HCT116 (cell line): ENCODE data around the gene SORCS2. TPM values are rescaled to one million over a fixed set of nuclear protein-coding genes. Genes with fewer than 3 reads are reported as not detected.

Source experiments
- ATAC-seq: fragments of 200-7000 bp; cut with Tn5 transposase; 2 replicates; pipeline ENCODE4 v1.9.1; 2020; ENCODE audit warnings: mild to moderate bottlenecking, moderate library complexity
- BruUV-seq: library from RNA; stranded (reverse); fragments of 400-500 nt; replicated peaks from 2 replicates; lab custom pipeline; 2021; lab: Mats Ljungman, UMichigan
- CTCF ChIA-PET: fragments of 300-600 bp; sonication (Branson Sonifier 250); formaldehyde crosslinking; loops from one replicate; lab custom pipeline; 2021; ENCODE audit warnings: antibody characterized with exemption; lab: Charles Lee
- POLR2A ChIA-PET: fragments of 300-600, 350-600 bp; sonication (Branson Sonifier 250); formaldehyde crosslinking; loops from one replicate; lab custom pipeline; 2021; ENCODE audit warnings: antibody characterized with exemption; lab: Charles Lee
- RAD21 ChIA-PET, 2 experiments: fragments of 300-600 bp; sonication (Branson Sonifier 250); formaldehyde crosslinking; loops; one replicate each; lab custom pipeline; 2023; ENCODE audit warnings: low total read pairs in 2 of 2; ENCODE audit not compliant: uncharacterized antibody in 2 of 2, unreplicated experiment in 2 of 2, low non-redundant PET in 1 of 2; lab: Charles Lee
- DNase-seq: peaks from one replicate; pipeline ENCODE4 v3.0.0-alpha.2; 2010; ENCODE audit warnings: low read depth, low spot score
- H2AFZ ChIP-seq: fragments of 200-600 bp; shearing (Covaris generic), sonication (generic); 2 replicates; pipeline ENCODE4 v1.6.1; 2017; ENCODE audit warnings: low read depth, mixed run types, mixed read lengths, antibody characterized with exemption, low read length; ENCODE audit not compliant: poor library complexity, severe bottlenecking
- H3K27ac ChIP-seq: 2 replicates; pipeline ENCODE4 v1.5.1; 2012; ENCODE audit warnings: low read depth, low read length
- H3K27me3 ChIP-seq: fragments of 200-600 bp; sonication (generic); 2 replicates; pipeline ENCODE4 v1.6.1; 2016; ENCODE audit warnings: mixed run types, low read length, mixed read lengths; ENCODE audit not compliant: insufficient read depth
- H3K36me3 ChIP-seq, 2 experiments: fragments of 200-500 bp in 1 of 2; fragments of 200-600 bp in 1 of 2; sonication (Bioruptor generic) in 1 of 2; sonication (generic) in 1 of 2; 2 replicates each; pipeline versions ENCODE4 v1.5.1 to v1.6.1; 2014 to 2016; ENCODE audit warnings: low read length in 2 of 2, inconsistent platforms in 1 of 2, mixed read lengths in 1 of 2, mixed run types in 1 of 2; ENCODE audit not compliant: insufficient read depth in 2 of 2, control insufficient read depth in 1 of 2
- H3K4me1 ChIP-seq, 2 experiments: fragments of 200-600 bp in 1 of 2; sonication (generic) in 1 of 2; 2 replicates each; pipeline versions ENCODE4 v1.5.1 to v1.6.1; 2012 to 2017; ENCODE audit warnings: low read length in 2 of 2, inconsistent platforms in 1 of 2, mild to moderate bottlenecking in 1 of 2, mixed read lengths in 1 of 2, mixed run types in 1 of 2, moderate library complexity in 1 of 2; ENCODE audit not compliant: insufficient read depth in 2 of 2, control insufficient read depth in 1 of 2
- H3K4me2 ChIP-seq: fragments of 200-600 bp; sonication (generic); 2 replicates; pipeline ENCODE4 v1.6.1; 2017; ENCODE audit warnings: mixed run types, low read length, mixed read lengths
- H3K4me3 ChIP-seq, 2 experiments: fragments of 200-600 bp in 1 of 2; sonication (generic) in 1 of 2; replicated peaks in 1 of 2; 2 replicates each; pipeline ENCODE4 v1.5.1; 2011 to 2016; ENCODE audit warnings: low read length in 2 of 2, control low read depth in 1 of 2, low read depth in 1 of 2, mild to moderate bottlenecking in 1 of 2, mixed read lengths in 1 of 2, mixed run types in 1 of 2
- H3K79me2 ChIP-seq: fragments of 200-600 bp; sonication (generic); 2 replicates; pipeline ENCODE4 v1.6.1; 2017; ENCODE audit warnings: mild to moderate bottlenecking, mixed run types, low read length, moderate library complexity, mixed read lengths; ENCODE audit not compliant: insufficient read depth
- H3K9ac ChIP-seq: fragments of 200-600 bp; sonication (generic); 2 replicates; pipeline ENCODE4 v1.6.1; 2016; ENCODE audit warnings: low read length, mixed read lengths
- H3K9me2 ChIP-seq: fragments of 200-600 bp; sonication (generic), shearing (Covaris generic); 2 replicates; pipeline ENCODE4 v1.6.1; 2017; ENCODE audit warnings: mixed run types, mild to moderate bottlenecking, moderate library complexity; ENCODE audit not compliant: insufficient read depth
- H3K9me3 ChIP-seq, 2 experiments: fragments of 200-500 bp in 1 of 2; fragments of 200-600 bp in 1 of 2; sonication (Bioruptor generic) in 1 of 2; sonication (generic) in 1 of 2; 2 replicates each; pipeline ENCODE4 v1.6.1; 2014 to 2017; ENCODE audit warnings: low read length in 2 of 2, mixed read lengths in 2 of 2, inconsistent platforms in 1 of 2, low read depth in 1 of 2, mild to moderate bottlenecking in 1 of 2, mixed run types in 1 of 2, moderate library complexity in 1 of 2; ENCODE audit not compliant: control insufficient read depth in 1 of 2, insufficient read depth in 1 of 2
- H4K20me1 ChIP-seq: fragments of 200-600 bp; sonication (generic), shearing (Covaris generic); 2 replicates; pipeline ENCODE4 v1.6.1; 2017; ENCODE audit warnings: mixed run types, mild to moderate bottlenecking, moderate library complexity; ENCODE audit not compliant: insufficient read depth
- CBX3 ChIP-seq: IDR thresholded peaks from 2 replicates; pipeline ENCODE4 v1.6.1; 2012; ENCODE audit warnings: low read depth
- CEBPB ChIP-seq: IDR thresholded peaks from 2 replicates; pipeline ENCODE4 v1.6.1; 2012; ENCODE audit warnings: low read depth
- CTCF ChIP-seq, 3 experiments: fragments of 200-600 bp in 1 of 3; sonication (generic) in 1 of 3; IDR thresholded peaks in 2 of 3; conservative IDR thresholded peaks in 1 of 3; 2 replicates each; pipeline ENCODE4 v1.5.1; 2012 to 2017; ENCODE audit warnings: low read depth in 2 of 3, low read length in 2 of 3, antibody characterized with exemption in 1 of 3, borderline replicate concordance in 1 of 3, control low read depth in 1 of 3, mild to moderate bottlenecking in 1 of 3, mixed read lengths in 1 of 3, mixed run types in 1 of 3, moderate library complexity in 1 of 3; ENCODE audit not compliant: insufficient read depth in 1 of 3
- ELF1 ChIP-seq: IDR thresholded peaks from 2 replicates; pipeline ENCODE4 v1.6.1; 2012; ENCODE audit warnings: low read depth, borderline replicate concordance
- EZH2phosphoT487 ChIP-seq: fragments of 200-600 bp; IDR thresholded peaks from 2 replicates; pipeline ENCODE4 v1.6.1; 2018; ENCODE audit warnings: antibody characterized with exemption, borderline replicate concordance
- FOSL1 ChIP-seq: IDR thresholded peaks from 2 replicates; pipeline ENCODE4 v1.6.1; 2012; ENCODE audit warnings: low read depth
- JUND ChIP-seq: IDR thresholded peaks from 2 replicates; pipeline ENCODE4 v1.6.1; 2012
- MAX ChIP-seq: IDR thresholded peaks from 2 replicates; pipeline ENCODE4 v1.6.1; 2012
- POLR2A ChIP-seq: IDR thresholded peaks from 2 replicates; pipeline ENCODE4 v1.7.0; 2011; ENCODE audit warnings: borderline replicate concordance; ENCODE audit not compliant: insufficient read depth, insufficient read length; ENCODE audit errors: extremely low read depth
- POLR2AphosphoS5 ChIP-seq: IDR thresholded peaks from 2 replicates; pipeline ENCODE4 v1.6.1; 2011; ENCODE audit warnings: mild to moderate bottlenecking, low read depth, low read length, moderate library complexity
- RAD21 ChIP-seq: IDR thresholded peaks from 2 replicates; pipeline ENCODE4 v1.6.1; 2012; ENCODE audit warnings: low read depth, mild to moderate bottlenecking
- SIN3A ChIP-seq: IDR thresholded peaks from 2 replicates; pipeline ENCODE4 v1.6.1; 2012; ENCODE audit warnings: low read depth
- SP1 ChIP-seq: IDR thresholded peaks from 2 replicates; pipeline ENCODE4 v1.6.1; 2012; ENCODE audit warnings: low read depth
- TCF7L2 ChIP-seq: IDR thresholded peaks from 2 replicates; pipeline ENCODE4 v1.7.0; 2011; ENCODE audit warnings: borderline replicate concordance, inconsistent platforms; ENCODE audit not compliant: insufficient read depth, insufficient read length; ENCODE audit errors: extremely low read depth
- YY1 ChIP-seq: IDR thresholded peaks from 2 replicates; pipeline ENCODE4 v1.6.1; 2011; ENCODE audit warnings: low read length, low read depth, moderate library complexity, mild to moderate bottlenecking; ENCODE audit not compliant: insufficient replicate concordance; ENCODE audit errors: extremely low read depth
- ZFX ChIP-seq: fragments of 450-650 bp; IDR thresholded peaks from 2 replicates; pipeline ENCODE4 v1.6.1; 2017
- ZNF274 ChIP-seq: fragments of 200-500 bp; sonication (Bioruptor generic); IDR thresholded peaks from 2 replicates; pipeline ENCODE4 v1.6.1; 2014; ENCODE audit warnings: mild to moderate bottlenecking, low read depth, low read length, inconsistent platforms
- intact Hi-C: fragments of 100-400 bp; cut with micrococcal nuclease; formaldehyde crosslinking; loops from 2 replicates; pipeline ENCODE4 v1.10.0; 2022
- total RNA-seq: library from RNA; stranded (reverse); gene quantifications from one replicate; pipeline ENCODE4 v1.2.1, GENCODE V29; 2021; ENCODE audit not compliant: unreplicated experiment
- TF ChIP-seq, protein P1 (sequence below): IDR thresholded peaks from 2 replicates; pipeline ENCODE4 v1.6.1; 2011; ENCODE audit warnings: mild to moderate bottlenecking, low read length, moderate library complexity; ENCODE audit not compliant: insufficient replicate concordance; ENCODE audit errors: extremely low read depth
- TF ChIP-seq, protein P2 (sequence below): IDR thresholded peaks from 2 replicates; pipeline ENCODE4 v1.6.1; 2012; ENCODE audit warnings: low read depth
- TF ChIP-seq, protein P3 (sequence below): IDR thresholded peaks from 2 replicates; pipeline ENCODE4 v1.6.1; 2012

The SORCS2 gene
- total RNA-seq, 1 experiment from 2014 or later, result 0.37 TPM

GRCh38 chr4:7564242-7564641, 371.9 kb downstream of the SORCS2 start:
- no peaks in the 10 kb centered on the region for H3K9me2 ChIP-seq
- ATAC-seq, result no peak
- ChIA-PET POLR2A (no interaction called here), CTCF (no interaction called here), RAD21 (no interaction called here)
- no peak overlapping the region for H3K4me2 ChIP-seq
- no TSS peak for BruUV-seq
- no peaks in the 10 kb centered on the region for H3K4me1 ChIP-seq
- intact Hi-C loops, result no loop called here
- no peak for DNase-seq
- H3K27me3 ChIP-seq, result no peaks in the 10 kb centered on the region; the same call in 1 of the 2 replicates
- no peak for TF ChIP-seq YY1
- TF ChIP-seq ELF1, result no peak
- TF ChIP-seq, protein P1, sequence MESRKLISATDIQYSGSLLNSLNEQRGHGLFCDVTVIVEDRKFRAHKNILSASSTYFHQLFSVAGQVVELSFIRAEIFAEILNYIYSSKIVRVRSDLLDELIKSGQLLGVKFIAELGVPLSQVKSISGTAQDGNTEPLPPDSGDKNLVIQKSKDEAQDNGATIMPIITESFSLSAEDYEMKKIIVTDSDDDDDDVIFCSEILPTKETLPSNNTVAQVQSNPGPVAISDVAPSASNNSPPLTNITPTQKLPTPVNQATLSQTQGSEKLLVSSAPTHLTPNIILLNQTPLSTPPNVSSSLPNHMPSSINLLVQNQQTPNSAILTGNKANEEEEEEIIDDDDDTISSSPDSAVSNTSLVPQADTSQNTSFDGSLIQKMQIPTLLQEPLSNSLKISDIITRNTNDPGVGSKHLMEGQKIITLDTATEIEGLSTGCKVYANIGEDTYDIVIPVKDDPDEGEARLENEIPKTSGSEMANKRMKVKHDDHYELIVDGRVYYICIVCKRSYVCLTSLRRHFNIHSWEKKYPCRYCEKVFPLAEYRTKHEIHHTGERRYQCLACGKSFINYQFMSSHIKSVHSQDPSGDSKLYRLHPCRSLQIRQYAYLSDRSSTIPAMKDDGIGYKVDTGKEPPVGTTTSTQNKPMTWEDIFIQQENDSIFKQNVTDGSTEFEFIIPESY, result no peak
- TF ChIP-seq, protein P2, sequence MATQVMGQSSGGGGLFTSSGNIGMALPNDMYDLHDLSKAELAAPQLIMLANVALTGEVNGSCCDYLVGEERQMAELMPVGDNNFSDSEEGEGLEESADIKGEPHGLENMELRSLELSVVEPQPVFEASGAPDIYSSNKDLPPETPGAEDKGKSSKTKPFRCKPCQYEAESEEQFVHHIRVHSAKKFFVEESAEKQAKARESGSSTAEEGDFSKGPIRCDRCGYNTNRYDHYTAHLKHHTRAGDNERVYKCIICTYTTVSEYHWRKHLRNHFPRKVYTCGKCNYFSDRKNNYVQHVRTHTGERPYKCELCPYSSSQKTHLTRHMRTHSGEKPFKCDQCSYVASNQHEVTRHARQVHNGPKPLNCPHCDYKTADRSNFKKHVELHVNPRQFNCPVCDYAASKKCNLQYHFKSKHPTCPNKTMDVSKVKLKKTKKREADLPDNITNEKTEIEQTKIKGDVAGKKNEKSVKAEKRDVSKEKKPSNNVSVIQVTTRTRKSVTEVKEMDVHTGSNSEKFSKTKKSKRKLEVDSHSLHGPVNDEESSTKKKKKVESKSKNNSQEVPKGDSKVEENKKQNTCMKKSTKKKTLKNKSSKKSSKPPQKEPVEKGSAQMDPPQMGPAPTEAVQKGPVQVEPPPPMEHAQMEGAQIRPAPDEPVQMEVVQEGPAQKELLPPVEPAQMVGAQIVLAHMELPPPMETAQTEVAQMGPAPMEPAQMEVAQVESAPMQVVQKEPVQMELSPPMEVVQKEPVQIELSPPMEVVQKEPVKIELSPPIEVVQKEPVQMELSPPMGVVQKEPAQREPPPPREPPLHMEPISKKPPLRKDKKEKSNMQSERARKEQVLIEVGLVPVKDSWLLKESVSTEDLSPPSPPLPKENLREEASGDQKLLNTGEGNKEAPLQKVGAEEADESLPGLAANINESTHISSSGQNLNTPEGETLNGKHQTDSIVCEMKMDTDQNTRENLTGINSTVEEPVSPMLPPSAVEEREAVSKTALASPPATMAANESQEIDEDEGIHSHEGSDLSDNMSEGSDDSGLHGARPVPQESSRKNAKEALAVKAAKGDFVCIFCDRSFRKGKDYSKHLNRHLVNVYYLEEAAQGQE, result no peak
- no peak for TF ChIP-seq POLR2A
- no peak for TF ChIP-seq CBX3
- TF ChIP-seq FOSL1, result no peak
- no peak for TF ChIP-seq SIN3A
- TF ChIP-seq JUND, result no peak
- TF ChIP-seq EZH2phosphoT487, result no peak
- TF ChIP-seq ZFX, result no peak
- TF ChIP-seq SP1, result no peak
- TF ChIP-seq ZNF274, result no peak
- TF ChIP-seq MAX, result no peak
- no peak for TF ChIP-seq CEBPB
- TF ChIP-seq CTCF (IDR thresholded peaks at IDR 0.05 in 2 of 3, conservative IDR thresholded peaks at IDR 0.05 in 1 of 3; ENCODE audit: borderline replicate concordance in 1 of 3, insufficient read depth in 1 of 3, low read depth in 2 of 3, low read length in 2 of 3), result no peak
- TF ChIP-seq RAD21, result no peak
- no peak for TF ChIP-seq TCF7L2
- TF ChIP-seq, protein P3, sequence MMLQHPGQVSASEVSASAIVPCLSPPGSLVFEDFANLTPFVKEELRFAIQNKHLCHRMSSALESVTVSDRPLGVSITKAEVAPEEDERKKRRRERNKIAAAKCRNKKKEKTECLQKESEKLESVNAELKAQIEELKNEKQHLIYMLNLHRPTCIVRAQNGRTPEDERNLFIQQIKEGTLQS, result no peak
- no peak for TF ChIP-seq POLR2AphosphoS5
- no peaks in the 10 kb centered on the region for H3K36me3 ChIP-seq
- no peaks in the 10 kb centered on the region for H3K9me3 ChIP-seq
- no peaks in the 10 kb centered on the region for H3K79me2 ChIP-seq
- H3K9ac ChIP-seq, result no peak overlapping the region
- H2AFZ ChIP-seq, result no peak overlapping the region
- no peak overlapping the region for H3K4me3 ChIP-seq
- H3K27ac ChIP-seq, result no peak overlapping the region
- no peaks in the 10 kb centered on the region for H4K20me1 ChIP-seq
